GM12872 (cell line): Measurements from ENCODE around the gene CALML3.

Source experiments
- CTCF ChIP-seq: IDR thresholded peaks from 3 replicates; pipeline ENCODE4 v1.5.1; 2011; ENCODE audit warnings: low read depth, mild to moderate bottlenecking, low read length, moderate library complexity; ENCODE audit not compliant: insufficient read depth

CALML3 gene

GRCh38 chr10:5527332-5528200 is 2.8 kb downstream of the CALML3 start:
- no peak for TF ChIP-seq CTCF

DNA sequence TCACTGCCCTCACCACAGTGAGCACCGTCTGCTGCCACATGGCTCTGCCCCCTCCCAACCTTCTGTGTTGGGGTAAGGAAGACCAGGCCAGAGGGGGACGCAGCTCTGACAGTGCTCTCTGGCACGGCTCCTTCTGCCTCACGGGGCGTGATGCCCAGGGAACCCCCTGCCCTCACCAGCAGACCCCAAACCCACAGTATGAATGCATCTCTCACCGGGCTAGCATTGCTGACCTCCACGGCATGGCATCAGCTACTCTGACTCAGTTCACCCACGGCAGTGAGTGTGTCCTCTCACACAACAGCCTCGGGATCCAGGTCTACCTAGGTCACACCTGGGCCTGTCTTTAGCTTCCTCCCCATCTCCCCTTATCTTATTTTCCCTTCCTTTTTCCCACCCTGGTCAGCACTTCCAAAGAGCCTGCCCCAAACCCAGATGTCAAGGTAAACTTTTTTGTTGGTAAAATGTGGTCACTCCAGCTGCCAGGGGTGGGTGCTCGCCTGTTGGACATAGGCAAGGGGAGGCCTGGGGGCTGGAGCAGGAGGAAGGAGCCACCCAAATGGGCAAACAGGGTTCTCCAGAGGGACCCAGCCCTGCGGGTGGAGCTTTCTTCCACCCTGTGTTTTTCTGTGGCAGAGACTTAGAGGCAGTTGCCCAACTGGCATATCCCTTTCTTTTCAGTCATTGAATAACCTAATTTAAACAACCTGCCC is 4.4 kb downstream of the CALML3 start:
- TF ChIP-seq CTCF = no peak

- TF ChIP-seq CTCF = no peak
Observed at GRCh38 chr10:5529702-5530411, 5.1 kb downstream of the CALML3 start.

DNA sequence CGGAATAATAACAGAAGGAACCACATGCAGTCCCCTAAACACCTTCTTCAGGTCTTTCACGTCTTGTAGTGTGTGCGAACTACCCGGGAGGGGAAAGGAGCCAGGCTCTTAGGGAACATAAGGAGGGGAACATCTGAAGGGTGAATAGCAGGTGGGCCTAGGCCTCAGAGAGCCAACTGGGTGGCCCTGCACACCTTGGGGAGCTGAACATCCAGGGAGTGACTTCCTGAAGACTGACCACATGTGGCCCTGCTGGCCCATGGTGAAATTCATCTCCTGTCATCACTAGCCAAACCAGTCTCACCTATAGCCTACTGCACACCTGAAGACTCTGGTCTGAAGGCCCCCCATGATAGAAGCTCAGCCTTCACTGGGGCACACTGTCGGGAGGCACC is 5.6 kb downstream of the CALML3 start:
- TF ChIP-seq CTCF = no peak

- no peak for TF ChIP-seq CTCF
Observed at GRCh38 chr10:5530846-5531557, 6.2 kb downstream of the CALML3 start.

- no peak for TF ChIP-seq CTCF
Observed at GRCh38 chr10:5531558-5532306, 7.0 kb downstream of the CALML3 start.

GRCh38 chr10:5532307-5532605 is 7.5 kb downstream of the CALML3 start:
- TF ChIP-seq CTCF = no peak
